Measurements from ENCODE around the gene SBNO2.

DNA sequence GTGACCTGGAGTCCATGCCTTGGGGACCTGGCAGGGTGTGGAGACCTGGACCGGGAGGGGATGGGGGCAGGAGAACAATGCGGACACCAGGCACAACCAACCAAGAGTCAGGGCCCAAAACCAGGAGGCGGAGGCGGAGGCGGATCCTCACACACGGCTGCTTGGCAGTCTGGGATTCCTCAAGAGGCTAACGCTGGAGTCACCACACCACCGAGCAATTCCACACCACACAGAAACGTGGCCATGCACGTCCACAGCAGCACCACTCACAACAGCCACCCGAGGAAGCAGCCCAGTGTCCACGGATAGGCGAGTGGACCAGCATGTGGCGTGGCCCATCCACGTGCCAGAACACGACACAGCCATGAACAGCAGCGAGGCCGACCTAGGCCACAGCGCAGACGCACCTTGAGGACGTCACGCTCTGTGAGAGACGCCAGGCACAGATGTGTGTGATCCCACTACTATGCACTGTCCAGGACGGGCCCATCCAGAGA lies 17.7 kb downstream of the SBNO2 start:
- no peak for TF ChIP-seq EP300 (IDR thresholded peaks at IDR 0.05)
- TF ChIP-seq, protein P1, sequence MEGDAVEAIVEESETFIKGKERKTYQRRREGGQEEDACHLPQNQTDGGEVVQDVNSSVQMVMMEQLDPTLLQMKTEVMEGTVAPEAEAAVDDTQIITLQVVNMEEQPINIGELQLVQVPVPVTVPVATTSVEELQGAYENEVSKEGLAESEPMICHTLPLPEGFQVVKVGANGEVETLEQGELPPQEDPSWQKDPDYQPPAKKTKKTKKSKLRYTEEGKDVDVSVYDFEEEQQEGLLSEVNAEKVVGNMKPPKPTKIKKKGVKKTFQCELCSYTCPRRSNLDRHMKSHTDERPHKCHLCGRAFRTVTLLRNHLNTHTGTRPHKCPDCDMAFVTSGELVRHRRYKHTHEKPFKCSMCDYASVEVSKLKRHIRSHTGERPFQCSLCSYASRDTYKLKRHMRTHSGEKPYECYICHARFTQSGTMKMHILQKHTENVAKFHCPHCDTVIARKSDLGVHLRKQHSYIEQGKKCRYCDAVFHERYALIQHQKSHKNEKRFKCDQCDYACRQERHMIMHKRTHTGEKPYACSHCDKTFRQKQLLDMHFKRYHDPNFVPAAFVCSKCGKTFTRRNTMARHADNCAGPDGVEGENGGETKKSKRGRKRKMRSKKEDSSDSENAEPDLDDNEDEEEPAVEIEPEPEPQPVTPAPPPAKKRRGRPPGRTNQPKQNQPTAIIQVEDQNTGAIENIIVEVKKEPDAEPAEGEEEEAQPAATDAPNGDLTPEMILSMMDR (IDR thresholded peaks at IDR 0.05), result no peak
